Neural cell (in vitro differentiated cells): ENCODE results near the gene FAM25G. TPM values are rescaled to one million over a fixed set of nuclear protein-coding genes. Genes with fewer than 3 reads are reported as not detected.

Experiments
- H2AFZ ChIP-seq: fragments of 200-600, 300-800 bp; sonication (generic), shearing (Covaris generic); 2 replicates; pipeline ENCODE4 v1.6.0; 2014; ENCODE audit warnings: low read depth, mild to moderate bottlenecking, antibody characterized with exemption, low read length, moderate library complexity
- H3F3A ChIP-seq: fragments of 200-600 bp; shearing (Covaris generic); 2 replicates; pipeline ENCODE4 v1.6.1; 2016; ENCODE audit warnings: mild to moderate bottlenecking, moderate library complexity, mixed read lengths, antibody characterized with exemption, low read length; ENCODE audit not compliant: insufficient read depth, poor library complexity, severe bottlenecking
- H3K27ac ChIP-seq: fragments of 200-600, 300-800 bp; sonication (generic), shearing (Covaris generic); 2 replicates; pipeline ENCODE4 v1.5.1; 2014; ENCODE audit warnings: mild to moderate bottlenecking, low read length, moderate library complexity
- H3K27me3 ChIP-seq: fragments of 300-800, 200-600 bp; sonication (generic), shearing (Covaris generic); 2 replicates; pipeline ENCODE4 v1.6.0; 2014; ENCODE audit warnings: mild to moderate bottlenecking, low read depth, low read length, moderate library complexity; ENCODE audit not compliant: insufficient read depth
- H3K36me3 ChIP-seq: fragments of 300-800, 200-600 bp; sonication (generic), shearing (Covaris generic); 2 replicates; pipeline ENCODE4 v1.5.1; 2014; ENCODE audit warnings: mild to moderate bottlenecking, antibody characterized with exemption, low read length, moderate library complexity; ENCODE audit not compliant: insufficient read depth
- H3K4me2 ChIP-seq: fragments of 300-800, 200-600 bp; sonication (generic), shearing (Covaris generic); 2 replicates; pipeline ENCODE4 v1.6.0; 2014; ENCODE audit warnings: mild to moderate bottlenecking, low read length
- H3K4me3 ChIP-seq: fragments of 300-800, 200-600 bp; sonication (generic), shearing (Covaris generic); 2 replicates; pipeline ENCODE4 v1.5.1; 2014; ENCODE audit warnings: mild to moderate bottlenecking, low read length, moderate library complexity
- H3K79me2 ChIP-seq: fragments of 200-600 bp; shearing (Covaris generic); replicated peaks from 2 replicates; pipeline ENCODE4 v1.6.0; 2014; ENCODE audit warnings: mild to moderate bottlenecking, low read length, moderate library complexity; ENCODE audit not compliant: insufficient read depth
- H3K9ac ChIP-seq: fragments of 300-800, 200-600 bp; sonication (generic), shearing (Covaris generic); 2 replicates; pipeline ENCODE4 v1.6.1; 2016; ENCODE audit warnings: mild to moderate bottlenecking, low read length, mixed read lengths
- H3K9me2 ChIP-seq: fragments of 200-600 bp; shearing (Covaris generic); 2 replicates; pipeline ENCODE4 v1.6.1; 2016; ENCODE audit warnings: mild to moderate bottlenecking, low read length, mixed read lengths; ENCODE audit not compliant: insufficient read depth
- H3K9me3 ChIP-seq: fragments of 200-600, 300-800 bp; sonication (generic), shearing (Covaris generic); 2 replicates; pipeline ENCODE4 v1.6.1; 2016; ENCODE audit warnings: mild to moderate bottlenecking, mixed run types, low read length, moderate library complexity, mixed read lengths
- H4K20me1 ChIP-seq: fragments of 200-600 bp; shearing (Covaris generic); 2 replicates; pipeline ENCODE4 v1.6.1; 2016; ENCODE audit warnings: mild to moderate bottlenecking, mixed run types; ENCODE audit not compliant: insufficient read depth
- EP300 ChIP-seq: fragments of 450-650 bp; conservative IDR thresholded peaks from 2 replicates; pipeline ENCODE4 v1.6.1; 2014; ENCODE audit warnings: antibody characterized with exemption, mild to moderate bottlenecking, moderate library complexity; ENCODE audit not compliant: poor library complexity, severe bottlenecking
- EZH2 ChIP-seq: fragments of 200-600, 300-800 bp; shearing (Covaris generic), sonication (generic); IDR thresholded peaks from 2 replicates; pipeline ENCODE4 v1.6.1; 2014; ENCODE audit warnings: antibody characterized with exemption, low read length, borderline replicate concordance, mild to moderate bottlenecking; ENCODE audit not compliant: insufficient read depth, poor library complexity, severe bottlenecking
- MXI1 ChIP-seq: fragments of 450-650 bp; conservative IDR thresholded peaks from 2 replicates; pipeline ENCODE4 v1.6.1; 2014; ENCODE audit warnings: antibody characterized with exemption, mild to moderate bottlenecking; ENCODE audit not compliant: poor library complexity, severe bottlenecking
- POLR2AphosphoS5 ChIP-seq: IDR thresholded peaks from 2 replicates; pipeline ENCODE4 v1.6.1; 2012
- RAD21 ChIP-seq: fragments of 450-650 bp; conservative IDR thresholded peaks from 2 replicates; pipeline ENCODE4 v1.6.1; 2014; ENCODE audit warnings: antibody characterized with exemption, mild to moderate bottlenecking, moderate library complexity
- SMC3 ChIP-seq: fragments of 450-650 bp; conservative IDR thresholded peaks from 2 replicates; pipeline ENCODE4 v1.6.1; 2014; ENCODE audit warnings: antibody characterized with exemption, mild to moderate bottlenecking, moderate library complexity; ENCODE audit not compliant: poor library complexity
- TAF1 ChIP-seq: IDR thresholded peaks from 2 replicates; pipeline ENCODE4 v1.6.1; 2012; ENCODE audit warnings: low read depth
- polyA plus RNA-seq: library from polyadenylated mRNA; depleted of rRNA; stranded (reverse); fragments of >200 nt; gene quantifications from 2 replicates; pipeline ENCODE4 v1.2.3, GENCODE V29; 2014
- TF ChIP-seq, protein P1 (sequence below): IDR thresholded peaks from 2 replicates; pipeline ENCODE4 v1.6.1; 2012; ENCODE audit warnings: borderline replicate concordance
- TF ChIP-seq, protein P2 (sequence below): fragments of 450-650 bp; IDR thresholded peaks from 2 replicates; pipeline ENCODE4 v1.5.1; 2014; ENCODE audit warnings: antibody characterized with exemption, mild to moderate bottlenecking, moderate library complexity; ENCODE audit not compliant: poor library complexity, severe bottlenecking

Gene FAM25G
- polyA plus RNA-seq, 1 donor from 2014 or later: not detected

- H3K27ac ChIP-seq: no peak overlapping the region
- H3K9ac ChIP-seq: no peak overlapping the region
- H3K27me3 ChIP-seq: no peaks in the 10 kb centered on the region
- H3K9me2 ChIP-seq: no peaks in the 10 kb centered on the region
- H3F3A ChIP-seq: no peaks in the 10 kb centered on the region
- no peaks in the 10 kb centered on the region for H3K36me3 ChIP-seq
- H2AFZ ChIP-seq: no peak overlapping the region
- H3K4me2 ChIP-seq: no peak overlapping the region
- H3K79me2 ChIP-seq: no peaks in the 10 kb centered on the region
- H3K9me3 ChIP-seq: no peaks in the 10 kb centered on the region
- H3K4me3 ChIP-seq: no peak overlapping the region
- no peak for TF ChIP-seq POLR2AphosphoS5
- no peak for TF ChIP-seq TAF1
- TF ChIP-seq, protein P1, sequence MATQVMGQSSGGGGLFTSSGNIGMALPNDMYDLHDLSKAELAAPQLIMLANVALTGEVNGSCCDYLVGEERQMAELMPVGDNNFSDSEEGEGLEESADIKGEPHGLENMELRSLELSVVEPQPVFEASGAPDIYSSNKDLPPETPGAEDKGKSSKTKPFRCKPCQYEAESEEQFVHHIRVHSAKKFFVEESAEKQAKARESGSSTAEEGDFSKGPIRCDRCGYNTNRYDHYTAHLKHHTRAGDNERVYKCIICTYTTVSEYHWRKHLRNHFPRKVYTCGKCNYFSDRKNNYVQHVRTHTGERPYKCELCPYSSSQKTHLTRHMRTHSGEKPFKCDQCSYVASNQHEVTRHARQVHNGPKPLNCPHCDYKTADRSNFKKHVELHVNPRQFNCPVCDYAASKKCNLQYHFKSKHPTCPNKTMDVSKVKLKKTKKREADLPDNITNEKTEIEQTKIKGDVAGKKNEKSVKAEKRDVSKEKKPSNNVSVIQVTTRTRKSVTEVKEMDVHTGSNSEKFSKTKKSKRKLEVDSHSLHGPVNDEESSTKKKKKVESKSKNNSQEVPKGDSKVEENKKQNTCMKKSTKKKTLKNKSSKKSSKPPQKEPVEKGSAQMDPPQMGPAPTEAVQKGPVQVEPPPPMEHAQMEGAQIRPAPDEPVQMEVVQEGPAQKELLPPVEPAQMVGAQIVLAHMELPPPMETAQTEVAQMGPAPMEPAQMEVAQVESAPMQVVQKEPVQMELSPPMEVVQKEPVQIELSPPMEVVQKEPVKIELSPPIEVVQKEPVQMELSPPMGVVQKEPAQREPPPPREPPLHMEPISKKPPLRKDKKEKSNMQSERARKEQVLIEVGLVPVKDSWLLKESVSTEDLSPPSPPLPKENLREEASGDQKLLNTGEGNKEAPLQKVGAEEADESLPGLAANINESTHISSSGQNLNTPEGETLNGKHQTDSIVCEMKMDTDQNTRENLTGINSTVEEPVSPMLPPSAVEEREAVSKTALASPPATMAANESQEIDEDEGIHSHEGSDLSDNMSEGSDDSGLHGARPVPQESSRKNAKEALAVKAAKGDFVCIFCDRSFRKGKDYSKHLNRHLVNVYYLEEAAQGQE: no peak
- H4K20me1 ChIP-seq: no peaks in the 10 kb centered on the region
Observed at GRCh38 chr10:47454780-47455058, 36.8 kb downstream of the FAM25G start.

DNA sequence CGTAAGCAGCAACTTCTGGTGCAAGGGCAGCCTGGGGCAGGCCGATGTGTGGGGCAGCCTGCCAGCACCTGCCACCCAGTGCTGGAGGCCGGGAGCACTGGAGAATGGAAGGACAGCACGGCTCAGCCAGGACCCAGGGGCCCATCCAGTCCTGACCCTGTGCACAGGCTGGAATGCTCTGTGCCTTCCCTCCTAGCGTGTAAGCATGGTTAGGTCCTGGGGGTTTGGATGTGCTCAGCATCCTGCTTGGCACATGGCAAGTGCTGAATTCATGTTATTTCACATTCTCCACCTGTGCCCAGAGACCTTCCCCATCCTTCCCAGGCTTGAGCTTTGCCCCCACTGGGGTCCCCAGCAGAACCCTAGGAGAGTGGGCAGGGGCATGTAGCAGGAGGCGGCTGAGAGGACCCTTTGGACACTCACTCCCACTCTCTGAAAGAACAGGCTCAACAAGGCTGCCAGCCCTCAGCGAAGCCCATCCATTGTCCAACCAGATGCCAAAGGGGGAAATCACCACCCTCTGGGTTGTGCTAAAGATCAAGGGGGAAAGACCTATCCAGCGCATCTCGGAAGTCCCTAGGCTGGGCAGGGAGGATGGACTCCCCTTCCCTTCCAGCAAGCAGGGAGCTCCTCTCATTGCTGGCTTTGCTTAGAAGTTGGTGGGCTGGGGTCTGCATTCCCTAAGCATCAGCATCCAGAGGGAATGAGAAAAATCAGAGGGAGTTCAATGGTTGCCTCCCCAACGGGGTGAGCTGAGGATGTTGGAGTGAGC is 37.3 kb downstream of the FAM25G start:
- Histone ChIP-seq H3K4me2 (no peak overlapping the region), H3K9ac (no peak overlapping the region), H4K20me1 (no peaks in the 10 kb centered on the region), H3K4me3 (no peak overlapping the region), H3K27me3 (no peaks in the 10 kb centered on the region), H3K9me2 (no peaks in the 10 kb centered on the region), H3K79me2 (no peaks in the 10 kb centered on the region), H3K9me3 (no peaks in the 10 kb centered on the region), H3K27ac (no peak overlapping the region), H3K36me3 (no peaks in the 10 kb centered on the region), H3F3A (no peaks in the 10 kb centered on the region), H2AFZ (no peak overlapping the region)
- TF ChIP-seq RAD21: no peak
- no peak for TF ChIP-seq MXI1
- TF ChIP-seq EZH2: no peak
- TF ChIP-seq EP300: no peak
- TF ChIP-seq, protein P1: no peak
- no peak for TF ChIP-seq POLR2AphosphoS5
- TF ChIP-seq, protein P2, sequence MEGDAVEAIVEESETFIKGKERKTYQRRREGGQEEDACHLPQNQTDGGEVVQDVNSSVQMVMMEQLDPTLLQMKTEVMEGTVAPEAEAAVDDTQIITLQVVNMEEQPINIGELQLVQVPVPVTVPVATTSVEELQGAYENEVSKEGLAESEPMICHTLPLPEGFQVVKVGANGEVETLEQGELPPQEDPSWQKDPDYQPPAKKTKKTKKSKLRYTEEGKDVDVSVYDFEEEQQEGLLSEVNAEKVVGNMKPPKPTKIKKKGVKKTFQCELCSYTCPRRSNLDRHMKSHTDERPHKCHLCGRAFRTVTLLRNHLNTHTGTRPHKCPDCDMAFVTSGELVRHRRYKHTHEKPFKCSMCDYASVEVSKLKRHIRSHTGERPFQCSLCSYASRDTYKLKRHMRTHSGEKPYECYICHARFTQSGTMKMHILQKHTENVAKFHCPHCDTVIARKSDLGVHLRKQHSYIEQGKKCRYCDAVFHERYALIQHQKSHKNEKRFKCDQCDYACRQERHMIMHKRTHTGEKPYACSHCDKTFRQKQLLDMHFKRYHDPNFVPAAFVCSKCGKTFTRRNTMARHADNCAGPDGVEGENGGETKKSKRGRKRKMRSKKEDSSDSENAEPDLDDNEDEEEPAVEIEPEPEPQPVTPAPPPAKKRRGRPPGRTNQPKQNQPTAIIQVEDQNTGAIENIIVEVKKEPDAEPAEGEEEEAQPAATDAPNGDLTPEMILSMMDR: no peak
- TF ChIP-seq TAF1: no peak
- no peak for TF ChIP-seq SMC3
